H1 (cell line): ENCODE measurements around the gene TDRD1.

ENCODE experiments used
- ASH2L ChIP-seq: fragments of 200-600, 300-600 bp; sonication (generic); IDR thresholded peaks from one replicate; pipeline ENCODE4 v1.7.1; 2017; ENCODE audit warnings: low read length
- BACH1 ChIP-seq: IDR thresholded peaks from 2 replicates; pipeline ENCODE4 v1.6.1; 2012; ENCODE audit warnings: low read length, improper control_type of control experiment
- CBX5 ChIP-seq: fragments of 300-800, 300-1000 bp; sonication (generic); IDR thresholded peaks from 2 replicates; pipeline ENCODE4 v1.7.1; 2016; ENCODE audit warnings: antibody characterized with exemption, low read length, low read depth
- CTCF ChIP-seq, 3 experiments: IDR thresholded peaks; 1 replicate in 2 of 3; 2 replicates in 1 of 3; pipeline versions ENCODE4 v1.5.1 to v1.6.1; 2011; ENCODE audit warnings: low read length in 3 of 3, mild to moderate bottlenecking in 3 of 3, inconsistent platforms in 2 of 3, low read depth in 1 of 3, moderate library complexity in 1 of 3; ENCODE audit not compliant: insufficient read depth in 1 of 3; ENCODE audit errors: control extremely low read depth in 1 of 3
- EZH2 ChIP-seq: fragments of 200-600 bp; sonication (generic); IDR thresholded peaks from 2 replicates; pipeline ENCODE4 v1.7.1; 2012; ENCODE audit warnings: low read depth, mild to moderate bottlenecking, moderate library complexity, low read length, inconsistent platforms; ENCODE audit not compliant: severe bottlenecking
- MAFK ChIP-seq: IDR thresholded peaks from 2 replicates; pipeline ENCODE4 v1.6.1; 2012; ENCODE audit warnings: low read depth, mild to moderate bottlenecking, improper control_type of control experiment, low read length
- SP1 ChIP-seq: IDR thresholded peaks from 2 replicates; pipeline ENCODE4 v1.6.1; 2011; ENCODE audit warnings: low read depth, low read length
- USF2 ChIP-seq: IDR thresholded peaks from 2 replicates; pipeline ENCODE4 v1.6.1; 2011; ENCODE audit warnings: low read length, improper control_type of control experiment

- no peak for TF ChIP-seq USF2
- no peak for TF ChIP-seq CTCF (IDR thresholded peaks at IDR 0.05; ENCODE audit: control extremely low read depth in 1 of 3, insufficient read depth in 1 of 3, low read depth in 1 of 3, low read length in 3 of 3)
- no peak for TF ChIP-seq ASH2L
- no peak for TF ChIP-seq SP1
- TF ChIP-seq EZH2, result no peak
- no peak for TF ChIP-seq CBX5
- TF ChIP-seq MAFK, result no peak
- TF ChIP-seq BACH1, result no peak
These were observed 71.6 kb downstream of the TDRD1 start for GRCh38 chr10:114250716-114251115.
